H9 (cell line): ENCODE measurements around the gene FOXD2. TPM values are rescaled to one million over a fixed set of nuclear protein-coding genes. Genes with fewer than 3 reads are reported as not detected.
A peak's percentile ranks its signal among the peaks of the same experiment; 100 is the strongest.

ENCODE experiments used
- DNase-seq: peaks from one replicate; pipeline ENCODE4 v3.0.0-alpha.2; 2017
- H2AFZ ChIP-seq: one replicate; pipeline ENCODE4 v1.6.1; 2013; ENCODE audit warnings: mild to moderate bottlenecking, low read length, control low read depth, moderate library complexity
- H2AK5ac ChIP-seq: 2 replicates; pipeline ENCODE4 v1.6.1; 2013; ENCODE audit warnings: low read length, control low read depth, mixed read lengths; ENCODE audit not compliant: insufficient read length
- H2BK120ac ChIP-seq: one replicate; pipeline ENCODE4 v1.6.1; 2013; ENCODE audit warnings: low read depth, mild to moderate bottlenecking, low read length, control low read depth, inconsistent platforms; ENCODE audit not compliant: poor library complexity, severe bottlenecking
- H2BK12ac ChIP-seq: 2 replicates; pipeline ENCODE4 v1.6.1; 2013; ENCODE audit warnings: low read length, control low read depth, mixed read lengths, low read depth; ENCODE audit not compliant: insufficient read length
- H2BK15ac ChIP-seq: 2 replicates; pipeline ENCODE4 v1.6.1; 2013; ENCODE audit warnings: low read depth, low read length, control low read depth
- H2BK20ac ChIP-seq: one replicate; pipeline ENCODE4 v1.6.1; 2013; ENCODE audit warnings: low read depth, mild to moderate bottlenecking, low read length, control low read depth, inconsistent platforms; ENCODE audit not compliant: poor library complexity, severe bottlenecking
- H2BK5ac ChIP-seq: 2 replicates; pipeline ENCODE4 v1.6.1; 2013; ENCODE audit warnings: low read length, control low read depth, mixed read lengths; ENCODE audit not compliant: insufficient read length
- H3K14ac ChIP-seq: 2 replicates; pipeline ENCODE4 v1.6.1; 2013; ENCODE audit warnings: low read length, control low read depth; ENCODE audit not compliant: insufficient read depth
- H3K18ac ChIP-seq: 2 replicates; pipeline ENCODE4 v1.6.1; 2013; ENCODE audit warnings: low read depth, mild to moderate bottlenecking, mixed read lengths, low read length, control low read depth; ENCODE audit not compliant: insufficient read length
- H3K23ac ChIP-seq: 2 replicates; pipeline ENCODE4 v1.6.1; 2013; ENCODE audit warnings: low read length, control low read depth, mixed read lengths, low read depth; ENCODE audit not compliant: insufficient read length
- H3K23me2 ChIP-seq: 2 replicates; pipeline ENCODE4 v1.6.1; 2013; ENCODE audit warnings: low read depth, mild to moderate bottlenecking, mixed read lengths, low read length, control low read depth; ENCODE audit not compliant: insufficient read length, poor library complexity, severe bottlenecking
- H3K27ac ChIP-seq: 2 replicates; pipeline ENCODE4 v1.5.1; 2013; ENCODE audit warnings: low read length, control low read depth, mixed read lengths, low read depth; ENCODE audit not compliant: insufficient read length
- H3K27me3 ChIP-seq: 2 replicates; pipeline ENCODE4 v1.6.1; 2013; ENCODE audit warnings: low read length, control low read depth, inconsistent platforms; ENCODE audit not compliant: insufficient read depth
- H3K4ac ChIP-seq: 2 replicates; pipeline ENCODE4 v1.6.1; 2013; ENCODE audit warnings: low read depth, mild to moderate bottlenecking, control low read depth, inconsistent platforms, low read length, moderate library complexity
- H3K4me1 ChIP-seq: 2 replicates; pipeline ENCODE4 v1.6.1; 2013; ENCODE audit warnings: low read length, control low read depth, inconsistent platforms; ENCODE audit not compliant: insufficient read depth
- H3K4me2 ChIP-seq: 2 replicates; pipeline ENCODE4 v1.6.1; 2013; ENCODE audit warnings: low read length, control low read depth, mixed read lengths; ENCODE audit not compliant: insufficient read length, insufficient read depth
- H3K56ac ChIP-seq: 2 replicates; pipeline ENCODE4 v1.6.1; 2013; ENCODE audit warnings: low read depth, mild to moderate bottlenecking, mixed read lengths, low read length, control low read depth; ENCODE audit not compliant: insufficient read length
- H3K79me1 ChIP-seq: 2 replicates; pipeline ENCODE4 v1.6.1; 2013; ENCODE audit warnings: low read depth, mild to moderate bottlenecking, moderate library complexity, low read length, control low read depth, inconsistent platforms; ENCODE audit not compliant: insufficient read depth, poor library complexity, severe bottlenecking
- H3K79me2 ChIP-seq: 2 replicates; pipeline ENCODE4 v1.6.1; 2013; ENCODE audit warnings: low read length, control low read depth, inconsistent platforms; ENCODE audit not compliant: insufficient read depth
- H3K9ac ChIP-seq: 2 replicates; pipeline ENCODE4 v1.6.1; 2013; ENCODE audit warnings: low read length, control low read depth, mixed read lengths; ENCODE audit not compliant: insufficient read length; ENCODE audit errors: extremely low read depth
- H3K9me3 ChIP-seq: one replicate; pipeline ENCODE4 v1.6.1; 2013; ENCODE audit warnings: low read depth, low read length, inconsistent platforms; ENCODE audit not compliant: control insufficient read depth
- H3T11ph ChIP-seq: one replicate; pipeline ENCODE4 v1.6.1; 2013; ENCODE audit warnings: mild to moderate bottlenecking, low read length, control low read depth, inconsistent platforms
- H4K20me1 ChIP-seq: one replicate; pipeline ENCODE4 v1.6.1; 2013; ENCODE audit not compliant: control insufficient read depth, insufficient read length, insufficient read depth
- H4K5ac ChIP-seq: 2 replicates; pipeline ENCODE4 v1.6.1; 2013; ENCODE audit warnings: low read depth, mild to moderate bottlenecking, mixed read lengths, low read length, control low read depth; ENCODE audit not compliant: insufficient read length
- H4K8ac ChIP-seq: replicated peaks from 2 replicates; pipeline ENCODE4 v1.6.1; 2013; ENCODE audit warnings: low read length, control low read depth, mixed read lengths, low read depth; ENCODE audit not compliant: insufficient read length
- H4K91ac ChIP-seq: 2 replicates; pipeline ENCODE4 v1.6.1; 2013; ENCODE audit warnings: low read depth, mild to moderate bottlenecking, moderate library complexity, mixed read lengths, low read length, control low read depth; ENCODE audit not compliant: insufficient read length
- H3K27ac Mint-ChIP-seq, 3 experiments: 2 replicates in 2 of 3; 3 replicates in 1 of 3; pipeline ENCODE4 v1.8.0; 2020 to 2021; ENCODE audit warnings: mixed read lengths in 3 of 3, mild to moderate bottlenecking in 1 of 3, moderate library complexity in 1 of 3
- H3K27me3 Mint-ChIP-seq: 2 replicates; pipeline ENCODE4 v1.8.0; 2021; ENCODE audit warnings: low read depth, mild to moderate bottlenecking, moderate library complexity, mixed read lengths
- H3K36me3 Mint-ChIP-seq, 3 experiments: 2 replicates in 2 of 3; 3 replicates in 1 of 3; pipeline ENCODE4 v1.8.0; 2020 to 2021; ENCODE audit warnings: low read depth in 3 of 3, mixed read lengths in 3 of 3; ENCODE audit not compliant: insufficient read depth in 1 of 3
- H3K4me1 Mint-ChIP-seq, 2 experiments: 2 replicates each; pipeline ENCODE4 v1.8.0; 2020; ENCODE audit warnings: mixed read lengths in 2 of 2
- H3K4me3 Mint-ChIP-seq, 2 experiments: 2 replicates in 1 of 2; 3 replicates in 1 of 2; pipeline ENCODE4 v1.8.0; 2020 to 2021; ENCODE audit warnings: mild to moderate bottlenecking in 2 of 2, mixed read lengths in 2 of 2, moderate library complexity in 1 of 2
- H3K9me3 Mint-ChIP-seq, 2 experiments: 2 replicates in 1 of 2; 3 replicates in 1 of 2; pipeline ENCODE4 v1.8.0; 2020; ENCODE audit warnings: mild to moderate bottlenecking in 2 of 2, mixed read lengths in 2 of 2, moderate library complexity in 1 of 2
- WGBS: extraction: QIAGEN DNeasy Blood & Tissue Kit; methylation state at CpG from one replicate; pipeline ENCODE4 v1.1.7; 2013; ENCODE audit warnings: missing lambda C conversion rate, low lambda C conversion rate, mixed read lengths; ENCODE audit not compliant: insufficient read length; ENCODE audit errors: extremely low coverage; 5-methylcytosine and 5-hydroxymethylcytosine counted together
- total RNA-seq: library from RNA; stranded (reverse); gene quantifications from 2 replicates; pipeline ENCODE4 v1.2.1, GENCODE V29; 2021
- TF ChIP-seq, protein P1 (sequence below): fragments of 200-600 bp; sonication (generic); conservative IDR thresholded peaks from 3 replicates; pipeline ENCODE4 v1.8.0; 2021; ENCODE audit warnings: antibody characterized with exemption, mild to moderate bottlenecking

FOXD2 gene
- total RNA-seq, 1 experiment from 2014 or later, result not detected

DNA sequence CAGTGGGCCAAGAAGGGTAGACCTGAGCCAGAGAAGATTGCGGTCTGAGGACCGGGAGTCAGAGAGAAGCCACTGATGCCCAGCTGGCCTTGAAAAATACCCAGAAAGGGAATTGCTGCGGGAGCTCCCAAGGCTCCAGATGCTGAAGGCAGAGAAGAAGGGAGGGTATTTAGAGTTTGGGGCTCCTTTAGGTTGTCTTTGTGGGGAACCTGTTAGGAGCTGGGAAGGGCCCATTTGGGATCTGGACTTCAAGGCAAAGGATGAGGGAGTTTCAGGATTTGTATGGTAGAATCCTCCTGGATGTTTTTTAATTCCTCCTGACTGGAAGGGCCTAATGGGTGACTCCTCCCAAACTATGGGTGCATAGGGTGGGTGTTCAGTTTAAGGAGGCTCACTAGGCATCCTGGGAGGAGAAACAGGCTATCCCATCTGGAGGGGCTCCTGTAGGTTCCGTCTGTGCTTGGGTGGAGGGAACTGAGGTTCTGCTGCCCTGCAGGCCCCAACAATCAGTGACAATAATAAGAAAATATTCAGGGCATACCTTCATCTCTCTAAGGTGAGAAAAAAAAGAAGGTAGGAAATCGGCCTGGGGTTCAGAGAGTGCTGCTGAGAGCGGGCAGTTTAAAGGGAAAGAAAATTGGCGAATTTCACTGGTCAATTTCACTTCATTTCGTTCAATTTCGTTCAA, 5.1 kb downstream of the FOXD2 start:
- H2BK5ac ChIP-seq, result no peak overlapping the region
- H3K9me3 Mint-ChIP-seq, result peaks cover 0 to 10% of the 10 kb centered on the region in 2 experiments; a peak in 2 of 5 replicates
- no peak overlapping the region for H3T11ph ChIP-seq
- H4K8ac ChIP-seq, result no peak overlapping the region
- no peak overlapping the region for H3K18ac ChIP-seq
- H2BK20ac ChIP-seq, result no peak overlapping the region
- H2AK5ac ChIP-seq, result no peak overlapping the region
- H3K27ac Mint-ChIP-seq, result no peak overlapping the region
- H3K27me3 ChIP-seq, result peaks cover 93% of the 10 kb centered on the region
- no CpG with 5 or more reads among the region's 9 CpGs for WGBS
- peak overlapping the region in 1 of 2 experiments; percentile 72; a peak in 3 of 5 replicates for H3K4me3 Mint-ChIP-seq
- H3K27me3 Mint-ChIP-seq, result peaks cover 7% of the 10 kb centered on the region
- H4K20me1 ChIP-seq, result no peaks in the 10 kb centered on the region
- H4K91ac ChIP-seq, result no peak overlapping the region
- H3K79me1 ChIP-seq, result no peaks in the 10 kb centered on the region
- H3K9me3 ChIP-seq, result no peaks in the 10 kb centered on the region
- H3K4me1 Mint-ChIP-seq, result peaks cover 23 to 35% of the 10 kb centered on the region in 2 experiments
- H3K79me2 ChIP-seq, result no peaks in the 10 kb centered on the region
- no peaks in the 10 kb centered on the region; a peak in 1 of 7 replicates for H3K36me3 Mint-ChIP-seq
- peaks cover 11% of the 10 kb centered on the region for H3K23me2 ChIP-seq
- DNase-seq, result no peak
- no peak overlapping the region for H3K4ac ChIP-seq
- peak overlapping the region; percentile 71 for H3K4me2 ChIP-seq
- TF ChIP-seq, protein P1, sequence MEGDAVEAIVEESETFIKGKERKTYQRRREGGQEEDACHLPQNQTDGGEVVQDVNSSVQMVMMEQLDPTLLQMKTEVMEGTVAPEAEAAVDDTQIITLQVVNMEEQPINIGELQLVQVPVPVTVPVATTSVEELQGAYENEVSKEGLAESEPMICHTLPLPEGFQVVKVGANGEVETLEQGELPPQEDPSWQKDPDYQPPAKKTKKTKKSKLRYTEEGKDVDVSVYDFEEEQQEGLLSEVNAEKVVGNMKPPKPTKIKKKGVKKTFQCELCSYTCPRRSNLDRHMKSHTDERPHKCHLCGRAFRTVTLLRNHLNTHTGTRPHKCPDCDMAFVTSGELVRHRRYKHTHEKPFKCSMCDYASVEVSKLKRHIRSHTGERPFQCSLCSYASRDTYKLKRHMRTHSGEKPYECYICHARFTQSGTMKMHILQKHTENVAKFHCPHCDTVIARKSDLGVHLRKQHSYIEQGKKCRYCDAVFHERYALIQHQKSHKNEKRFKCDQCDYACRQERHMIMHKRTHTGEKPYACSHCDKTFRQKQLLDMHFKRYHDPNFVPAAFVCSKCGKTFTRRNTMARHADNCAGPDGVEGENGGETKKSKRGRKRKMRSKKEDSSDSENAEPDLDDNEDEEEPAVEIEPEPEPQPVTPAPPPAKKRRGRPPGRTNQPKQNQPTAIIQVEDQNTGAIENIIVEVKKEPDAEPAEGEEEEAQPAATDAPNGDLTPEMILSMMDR, result no peak
- no peak overlapping the region for H2BK12ac ChIP-seq
- H2BK120ac ChIP-seq, result no peak overlapping the region
- H3K27ac ChIP-seq, result no peak overlapping the region
- H2AFZ ChIP-seq, result no peak overlapping the region
- H3K9ac ChIP-seq, result no peak overlapping the region
- H3K4me1 ChIP-seq, result peaks cover 6% of the 10 kb centered on the region; the same call in 1 of the 2 replicates
- no peak overlapping the region for H4K5ac ChIP-seq
- no peak overlapping the region for H3K56ac ChIP-seq
- no peak overlapping the region for H3K23ac ChIP-seq
- no peak overlapping the region for H2BK15ac ChIP-seq
- no peak overlapping the region for H3K14ac ChIP-seq
